Panc1 (cell line): ENCODE data around the gene MAEA. TPM values are rescaled to one million over a fixed set of nuclear protein-coding genes. Genes with fewer than 3 reads are reported as not detected.

Experiments used
- ATAC-seq: fragments of 200-7000 bp; cut with Tn5 transposase; 2 replicates; pipeline ENCODE4 v1.9.1; 2020; ENCODE audit warnings: mild to moderate bottlenecking, moderate library complexity
- BruUV-seq: library from RNA; stranded (reverse); fragments of 400-500 nt; replicated peaks from 2 replicates; lab custom pipeline; 2021; lab: Mats Ljungman, UMichigan
- CTCF ChIA-PET: fragments of 300-600 bp; sonication (Branson Sonifier 250); formaldehyde crosslinking; loops from one replicate; lab custom pipeline; 2022; ENCODE audit warnings: antibody characterized with exemption; lab: Charles Lee
- POLR2A ChIA-PET: fragments of 300-600 bp; sonication (Branson Sonifier 250); formaldehyde crosslinking; loops from one replicate; lab custom pipeline; 2022; ENCODE audit warnings: antibody characterized with exemption; lab: Charles Lee
- DNase-seq: peaks from one replicate; pipeline ENCODE4 v3.0.0-alpha.2; 2010; ENCODE audit warnings: low read depth, low spot score
- H3K27ac ChIP-seq: 2 replicates; pipeline ENCODE4 v1.5.1; 2011; ENCODE audit warnings: mild to moderate bottlenecking, low read length, inconsistent platforms
- H3K27me3 ChIP-seq: fragments of 200-500 bp; sonication (Bioruptor generic); 2 replicates; pipeline ENCODE4 v1.6.0; 2014; ENCODE audit warnings: low read length, inconsistent platforms; ENCODE audit not compliant: control insufficient read depth, insufficient read depth
- H3K36me3 ChIP-seq: fragments of 200-500 bp; sonication (Bioruptor generic); 2 replicates; pipeline ENCODE4 v1.5.1; 2014; ENCODE audit warnings: inconsistent platforms, mild to moderate bottlenecking, low read length, moderate library complexity; ENCODE audit not compliant: control insufficient read depth, insufficient read depth
- H3K4me1 ChIP-seq: 2 replicates; pipeline ENCODE4 v1.5.1; 2011; ENCODE audit warnings: inconsistent platforms, mild to moderate bottlenecking, low read length, moderate library complexity; ENCODE audit not compliant: control insufficient read depth, insufficient read depth
- H3K4me3 ChIP-seq, 2 experiments: 2 replicates each; pipeline ENCODE4 v1.5.1; 2011 to 2012; ENCODE audit warnings: low read depth in 2 of 2, low read length in 2 of 2, mild to moderate bottlenecking in 2 of 2, inconsistent platforms in 1 of 2, moderate library complexity in 1 of 2
- H3K9me3 ChIP-seq: fragments of 200-500 bp; sonication (Bioruptor generic); 2 replicates; pipeline ENCODE4 v1.5.1; 2014; ENCODE audit warnings: low read depth, mild to moderate bottlenecking, inconsistent platforms, low read length, moderate library complexity; ENCODE audit not compliant: control insufficient read depth, insufficient read depth
- POLR2AphosphoS5 ChIP-seq: IDR thresholded peaks from 2 replicates; pipeline ENCODE4 v1.6.1; 2012; ENCODE audit warnings: mild to moderate bottlenecking, low read depth, low read length, moderate library complexity
- SIN3A ChIP-seq: IDR thresholded peaks from 2 replicates; pipeline ENCODE4 v1.6.1; 2012; ENCODE audit warnings: low read depth, mild to moderate bottlenecking, low read length, moderate library complexity, borderline replicate concordance; ENCODE audit not compliant: insufficient read depth
- TCF7L2 ChIP-seq: IDR thresholded peaks from 2 replicates; pipeline ENCODE4 v1.6.1; 2011; ENCODE audit warnings: mild to moderate bottlenecking, low read depth, low read length, inconsistent platforms
- in situ Hi-C: cut with HindIII; loops from 2 replicates; pipeline ENCODE4 v1.10.0; 2016; ENCODE audit warnings: low sequenced_read_pairs, low pct_unique_long_range_greater_than_20kb
- intact Hi-C: fragments of 100-400 bp; cut with micrococcal nuclease; formaldehyde crosslinking; loops from one replicate; pipeline ENCODE4 v1.10.0; 2022; ENCODE audit not compliant: unreplicated experiment
- total RNA-seq: library from RNA; stranded (reverse); gene quantifications from one replicate; pipeline ENCODE4 v1.2.1, GENCODE V29; 2021; ENCODE audit not compliant: unreplicated experiment
- TF ChIP-seq, protein P1 (sequence below), 2 experiments: IDR thresholded peaks; 2 replicates each; pipeline ENCODE4 v1.6.1; 2011 to 2012; ENCODE audit warnings: low read depth in 2 of 2, control low read depth in 1 of 2, low read length in 1 of 2, mild to moderate bottlenecking in 1 of 2, moderate library complexity in 1 of 2; ENCODE audit not compliant: insufficient read depth in 1 of 2
- TF ChIP-seq, protein P2 (sequence below): fragments of 450-650 bp; IDR thresholded peaks from 2 replicates; pipeline ENCODE4 v1.5.1; 2017; ENCODE audit warnings: mild to moderate bottlenecking

Gene MAEA
- total RNA-seq, 1 experiment from 2014 or later: 62.3 TPM

DNA sequence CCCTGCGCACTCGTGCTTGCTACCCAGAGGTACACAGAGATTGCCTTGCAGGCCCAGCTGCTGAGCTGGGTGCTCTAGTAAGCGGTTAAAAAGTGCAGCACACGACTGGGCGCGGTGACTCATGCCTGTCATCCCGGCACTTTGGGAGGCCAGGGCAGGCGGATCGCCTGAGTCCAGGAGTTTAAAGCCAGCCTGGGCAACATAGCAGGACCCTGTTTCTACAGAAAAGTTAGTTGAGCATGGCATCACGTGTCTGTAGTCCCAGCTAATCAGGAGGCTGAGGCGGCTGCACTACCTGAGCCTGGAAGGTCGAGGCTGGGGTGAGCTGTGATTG, 62.8 kb downstream of the MAEA start:
- in situ Hi-C loops: no loop called here
- BruUV-seq: no TSS peak
- no peak for ATAC-seq
- no peak for DNase-seq
- no peaks in the 10 kb centered on the region for H3K36me3 ChIP-seq
- no peak overlapping the region for H3K27ac ChIP-seq
- no peak overlapping the region for H3K4me3 ChIP-seq
- ChIA-PET CTCF (no interaction called here), POLR2A (no interaction called here)
- H3K27me3 ChIP-seq: no peaks in the 10 kb centered on the region
- intact Hi-C loops: no loop called here
- TF ChIP-seq, protein P1, sequence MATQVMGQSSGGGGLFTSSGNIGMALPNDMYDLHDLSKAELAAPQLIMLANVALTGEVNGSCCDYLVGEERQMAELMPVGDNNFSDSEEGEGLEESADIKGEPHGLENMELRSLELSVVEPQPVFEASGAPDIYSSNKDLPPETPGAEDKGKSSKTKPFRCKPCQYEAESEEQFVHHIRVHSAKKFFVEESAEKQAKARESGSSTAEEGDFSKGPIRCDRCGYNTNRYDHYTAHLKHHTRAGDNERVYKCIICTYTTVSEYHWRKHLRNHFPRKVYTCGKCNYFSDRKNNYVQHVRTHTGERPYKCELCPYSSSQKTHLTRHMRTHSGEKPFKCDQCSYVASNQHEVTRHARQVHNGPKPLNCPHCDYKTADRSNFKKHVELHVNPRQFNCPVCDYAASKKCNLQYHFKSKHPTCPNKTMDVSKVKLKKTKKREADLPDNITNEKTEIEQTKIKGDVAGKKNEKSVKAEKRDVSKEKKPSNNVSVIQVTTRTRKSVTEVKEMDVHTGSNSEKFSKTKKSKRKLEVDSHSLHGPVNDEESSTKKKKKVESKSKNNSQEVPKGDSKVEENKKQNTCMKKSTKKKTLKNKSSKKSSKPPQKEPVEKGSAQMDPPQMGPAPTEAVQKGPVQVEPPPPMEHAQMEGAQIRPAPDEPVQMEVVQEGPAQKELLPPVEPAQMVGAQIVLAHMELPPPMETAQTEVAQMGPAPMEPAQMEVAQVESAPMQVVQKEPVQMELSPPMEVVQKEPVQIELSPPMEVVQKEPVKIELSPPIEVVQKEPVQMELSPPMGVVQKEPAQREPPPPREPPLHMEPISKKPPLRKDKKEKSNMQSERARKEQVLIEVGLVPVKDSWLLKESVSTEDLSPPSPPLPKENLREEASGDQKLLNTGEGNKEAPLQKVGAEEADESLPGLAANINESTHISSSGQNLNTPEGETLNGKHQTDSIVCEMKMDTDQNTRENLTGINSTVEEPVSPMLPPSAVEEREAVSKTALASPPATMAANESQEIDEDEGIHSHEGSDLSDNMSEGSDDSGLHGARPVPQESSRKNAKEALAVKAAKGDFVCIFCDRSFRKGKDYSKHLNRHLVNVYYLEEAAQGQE (IDR thresholded peaks at IDR 0.05; ENCODE audit: insufficient read depth in 1 of 2, low read depth in 2 of 2, low read length in 1 of 2): no peak
- no peak for TF ChIP-seq TCF7L2
- TF ChIP-seq POLR2AphosphoS5: no peak
- no peak for TF ChIP-seq SIN3A
- TF ChIP-seq, protein P2, sequence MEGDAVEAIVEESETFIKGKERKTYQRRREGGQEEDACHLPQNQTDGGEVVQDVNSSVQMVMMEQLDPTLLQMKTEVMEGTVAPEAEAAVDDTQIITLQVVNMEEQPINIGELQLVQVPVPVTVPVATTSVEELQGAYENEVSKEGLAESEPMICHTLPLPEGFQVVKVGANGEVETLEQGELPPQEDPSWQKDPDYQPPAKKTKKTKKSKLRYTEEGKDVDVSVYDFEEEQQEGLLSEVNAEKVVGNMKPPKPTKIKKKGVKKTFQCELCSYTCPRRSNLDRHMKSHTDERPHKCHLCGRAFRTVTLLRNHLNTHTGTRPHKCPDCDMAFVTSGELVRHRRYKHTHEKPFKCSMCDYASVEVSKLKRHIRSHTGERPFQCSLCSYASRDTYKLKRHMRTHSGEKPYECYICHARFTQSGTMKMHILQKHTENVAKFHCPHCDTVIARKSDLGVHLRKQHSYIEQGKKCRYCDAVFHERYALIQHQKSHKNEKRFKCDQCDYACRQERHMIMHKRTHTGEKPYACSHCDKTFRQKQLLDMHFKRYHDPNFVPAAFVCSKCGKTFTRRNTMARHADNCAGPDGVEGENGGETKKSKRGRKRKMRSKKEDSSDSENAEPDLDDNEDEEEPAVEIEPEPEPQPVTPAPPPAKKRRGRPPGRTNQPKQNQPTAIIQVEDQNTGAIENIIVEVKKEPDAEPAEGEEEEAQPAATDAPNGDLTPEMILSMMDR: no peak
- H3K4me1 ChIP-seq: peaks cover 4% of the 10 kb centered on the region
- no peaks in the 10 kb centered on the region for H3K9me3 ChIP-seq

DNA sequence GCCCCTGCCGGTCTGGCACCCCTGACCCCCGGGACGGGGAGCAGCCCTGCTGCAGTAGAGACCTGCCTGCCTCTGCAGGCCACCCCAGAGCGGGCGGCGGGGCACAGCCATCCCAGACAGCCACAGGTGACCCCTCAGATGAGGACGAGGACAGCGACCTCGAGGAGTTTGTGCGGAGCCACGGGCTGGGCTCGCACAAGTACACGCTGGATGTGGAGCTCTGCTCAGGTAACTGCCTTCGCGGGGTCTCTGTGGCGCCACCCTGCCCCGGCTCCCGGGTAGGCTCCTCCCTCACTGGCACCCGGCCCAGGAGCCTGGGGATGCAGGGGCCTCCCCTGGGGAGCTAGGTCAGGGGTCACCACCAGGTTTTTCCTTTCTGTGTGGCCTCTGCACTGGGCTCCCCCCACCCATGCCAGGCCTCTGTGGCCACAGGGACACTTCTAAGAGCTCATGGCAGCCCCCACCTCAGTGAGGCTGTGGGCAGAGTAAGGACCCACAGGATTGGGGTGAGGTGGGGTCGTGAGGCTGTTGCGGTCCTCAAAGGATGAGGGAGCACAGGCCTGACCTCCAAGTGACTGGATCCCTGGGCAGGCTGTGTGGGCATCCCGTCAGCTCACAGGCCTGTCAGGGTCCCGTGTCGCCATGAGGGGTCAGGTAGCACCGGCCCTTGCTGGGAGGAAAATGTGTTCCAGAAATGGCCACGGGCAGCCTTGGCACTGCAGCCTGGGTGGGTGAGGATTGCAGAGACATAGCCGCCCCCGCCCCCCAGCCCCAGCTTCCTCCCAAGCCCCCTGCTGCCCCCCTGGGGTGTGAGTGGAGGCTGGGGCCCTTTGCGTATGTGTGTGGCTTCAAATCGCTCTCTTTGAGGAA, 63.7 kb downstream of the MAEA start:
- no peak for DNase-seq
- Histone ChIP-seq H3K27me3 (no peaks in the 10 kb centered on the region), H3K9me3 (no peaks in the 10 kb centered on the region), H3K4me1 (peaks cover under 1% of the 10 kb centered on the region; the same call in 1 of the 2 replicates), H3K27ac (no peak overlapping the region), H3K4me3 (no peak overlapping the region), H3K36me3 (no peaks in the 10 kb centered on the region)
- intact Hi-C loops (no loop called here), in situ Hi-C loops (no loop called here)
- no peak for ATAC-seq
- CTCF ChIA-PET: interaction anchor here (0.5 kb wide), 1 partner anchor 130 kb away, joined by 7 read pairs; no protein-coding TSS in a partner anchor
- no TSS peak for BruUV-seq
- POLR2A ChIA-PET: no interaction called here
- TF ChIP-seq POLR2AphosphoS5: no peak
- no peak for TF ChIP-seq SIN3A
- no peak for TF ChIP-seq TCF7L2
- TF ChIP-seq, protein P1 (IDR thresholded peaks at IDR 0.05; ENCODE audit: insufficient read depth in 1 of 2, low read depth in 2 of 2, low read length in 1 of 2): no peak
- TF ChIP-seq, protein P2: no peak
